HG03342 (cell line): ENCODE measurements around the gene PDZRN3.

ENCODE experiments used
- ATAC-seq: cut with Tn5 transposase; IDR thresholded peaks from one replicate; pipeline ENCODE4 v1.9.1; 2021; ENCODE audit warnings: mild to moderate bottlenecking, moderate library complexity; ENCODE audit not compliant: unreplicated experiment

PDZRN3 gene

GRCh38 chr3:73558727-73559075 is 66.0 kb downstream of the PDZRN3 start:
- ATAC-seq = no peak

- ATAC-seq = no peak
Observed at GRCh38 chr3:73557986-73558726, 66.6 kb downstream of the PDZRN3 start.

GRCh38 chr3:73556520-73557372 is 68.0 kb downstream of the PDZRN3 start:
- ATAC-seq = no peak

GRCh38 chr3:73555076-73555475 is 69.7 kb downstream of the PDZRN3 start:
- ATAC-seq = no peak

GRCh38 chr3:73552700-73553099 is 72.0 kb downstream of the PDZRN3 start:
- ATAC-seq = no peak

- ATAC-seq = no peak
Observed at GRCh38 chr3:73550032-73550431, 74.7 kb downstream of the PDZRN3 start.

GRCh38 chr3:73549051-73549600 is 75.6 kb downstream of the PDZRN3 start:
- no peak for ATAC-seq

- no peak for ATAC-seq
Observed at GRCh38 chr3:73548436-73548835, 76.3 kb downstream of the PDZRN3 start.

- ATAC-seq = no peak
Observed at GRCh38 chr3:73547427-73548248, 77.1 kb downstream of the PDZRN3 start.

- ATAC-seq = no peak
Observed at GRCh38 chr3:73546961-73547360, 77.8 kb downstream of the PDZRN3 start.

- no peak for ATAC-seq
Observed at GRCh38 chr3:73543412-73543811, 81.3 kb downstream of the PDZRN3 start.

- ATAC-seq = no peak
Observed at GRCh38 chr3:73542136-73542535, 82.6 kb downstream of the PDZRN3 start.

GRCh38 chr3:73540969-73541740 is 83.6 kb downstream of the PDZRN3 start:
- no peak for ATAC-seq

- no peak for ATAC-seq
Observed at GRCh38 chr3:73538486-73538885, 86.3 kb downstream of the PDZRN3 start.

GRCh38 chr3:73536952-73537351 is 87.8 kb downstream of the PDZRN3 start:
- no peak for ATAC-seq

GRCh38 chr3:73536336-73536895 is 88.3 kb downstream of the PDZRN3 start:
- no peak for ATAC-seq

- no peak for ATAC-seq
Observed at GRCh38 chr3:73535931-73536330, 88.8 kb downstream of the PDZRN3 start.

GRCh38 chr3:73535137-73535536 is 89.6 kb downstream of the PDZRN3 start:
- no peak for ATAC-seq

GRCh38 chr3:73530022-73530396 is 94.7 kb downstream of the PDZRN3 start:
- no peak for ATAC-seq
